Activated CD4-positive, alpha-beta T cell treated with anti-CD3 and anti-CD28 coated beads, Interleukin-2, Interleukin-6, amounts not matched to agents 100 ng/mL and 50 ng/mL, durations not matched to agents 16 hours and 8 hours (primary cell): ENCODE measurements around the gene PARP4.
A peak's percentile ranks its signal among the peaks of the same experiment; 100 is the strongest.
"Not testable (repeated sequence)": the region's sequence is repeated elsewhere in the genome, so short reads cannot be mapped to it uniquely, and the experiment has no call there.

ENCODE experiments used
- DNase-seq: peaks from one replicate; pipeline ENCODE4 v3.0.0-alpha.2; 2020

Gene PARP4

GRCh38 chr13:24505756-24506155 lies 6.8 kb downstream of the PARP4 start:
- DNase-seq: no peak

DNA sequence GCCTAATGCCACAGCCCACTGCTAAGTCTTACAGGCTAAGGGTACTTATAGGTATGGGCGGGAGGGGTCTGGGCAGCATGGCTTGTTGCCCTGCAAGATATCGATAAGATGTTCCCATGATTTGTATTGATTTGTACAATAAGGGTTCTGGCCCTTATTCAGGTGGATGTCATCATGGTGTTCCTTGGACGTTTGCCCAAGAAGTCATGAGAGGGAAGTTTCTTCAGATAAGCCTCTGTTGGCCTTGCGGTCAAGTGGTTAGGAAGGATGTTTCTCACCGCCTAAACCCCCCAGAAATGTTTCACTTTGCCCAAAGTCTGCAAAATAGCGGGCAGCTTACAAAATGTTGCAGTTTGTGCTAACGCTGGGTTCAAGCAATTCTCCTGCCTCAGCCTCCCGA lies 7.3 kb downstream of the PARP4 start:
- DNase-seq: no peak

DNA sequence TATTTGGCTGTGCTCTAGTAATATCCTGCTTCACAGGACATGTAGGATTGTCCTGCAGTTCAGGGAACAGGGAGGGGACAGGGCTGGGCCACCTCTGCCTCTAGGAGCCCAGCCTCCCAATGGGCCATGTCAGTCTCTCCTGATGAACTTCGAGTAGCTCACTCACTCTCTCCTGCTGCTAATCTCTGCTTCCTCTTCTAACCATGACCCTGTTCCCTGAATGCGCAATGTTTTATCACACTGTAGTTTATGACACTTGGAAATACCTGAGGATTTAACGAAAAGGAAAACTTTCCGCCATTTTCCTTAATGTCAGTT lies 9.2 kb downstream of the PARP4 start:
- DNase-seq: no peak

GRCh38 chr13:24502533-24503378 lies 9.8 kb downstream of the PARP4 start:
- DNase-seq: peak; percentile 16

GRCh38 chr13:24500977-24501376 lies 11.6 kb downstream of the PARP4 start:
- peak; percentile 52 for DNase-seq

DNA sequence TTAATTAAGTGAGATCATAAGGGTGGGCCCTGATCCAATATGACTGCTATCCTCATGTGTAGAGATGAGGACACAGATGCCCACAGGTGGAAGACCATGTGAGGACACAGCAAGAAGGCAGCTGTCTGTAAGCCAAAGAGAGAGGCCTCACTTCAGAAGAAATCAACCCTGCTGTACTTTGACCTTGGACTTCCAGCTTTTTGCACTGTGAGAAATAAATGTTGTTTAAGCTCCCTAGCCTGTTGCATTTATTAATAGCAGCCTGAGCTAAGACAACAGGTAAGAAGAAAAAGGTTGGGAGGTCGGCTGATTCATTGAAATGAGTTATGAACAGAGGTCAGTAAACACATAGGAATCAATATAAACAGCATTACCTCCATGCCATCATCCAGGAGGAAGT lies 14.8 kb downstream of the PARP4 start:
- DNase-seq: no peak

- DNase-seq: not testable (repeated sequence)
Measured at GRCh38 chr13:24496295-24496694, 16.3 kb downstream of the PARP4 start.

DNA sequence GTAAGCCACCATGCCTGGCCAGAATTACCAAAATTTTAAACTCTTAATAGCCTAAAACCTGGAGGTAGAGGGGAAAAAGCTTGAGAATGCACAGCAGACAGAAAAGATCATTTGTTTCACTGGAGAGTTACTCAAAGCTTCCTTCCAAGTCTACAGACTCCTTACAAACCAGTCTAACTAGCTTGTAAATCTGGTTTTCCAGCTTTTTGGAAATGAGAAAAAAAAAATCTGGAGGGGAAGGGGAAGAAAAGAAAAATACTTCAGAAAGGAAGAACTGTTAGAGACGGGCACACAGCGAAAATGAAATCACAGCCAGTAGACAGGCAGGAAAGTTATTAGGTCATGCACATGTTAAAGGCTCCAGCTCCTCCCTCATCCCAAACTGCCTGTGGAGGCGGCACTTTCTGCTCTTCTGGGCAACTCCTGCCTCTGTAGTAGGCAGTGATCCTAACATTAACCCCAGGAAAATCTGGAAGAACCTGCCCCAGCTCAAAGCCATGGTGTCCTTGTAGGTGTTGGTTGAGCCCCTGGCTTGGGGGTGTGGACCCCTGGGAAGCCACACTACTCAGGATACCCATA lies 17.3 kb downstream of the PARP4 start:
- DNase-seq: no peak

DNA sequence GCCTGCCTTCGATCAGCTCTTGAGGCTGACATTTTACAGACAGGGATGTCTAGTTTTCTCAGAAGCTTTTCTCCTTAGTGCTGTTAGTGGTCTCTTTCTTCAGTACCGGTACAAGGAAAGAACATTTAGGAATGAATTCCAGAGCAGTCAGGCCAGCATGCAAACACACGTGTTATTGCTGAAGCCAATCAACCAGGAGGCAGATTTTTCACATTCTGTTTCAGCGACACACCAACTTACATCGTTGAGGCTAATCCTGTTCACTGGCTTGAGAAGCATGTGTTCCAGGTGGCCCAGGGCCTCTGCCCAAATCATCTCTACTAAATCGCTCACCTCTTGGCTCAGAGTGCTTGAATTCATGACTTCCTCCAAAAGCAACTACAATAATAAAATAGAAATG lies 19.2 kb downstream of the PARP4 start:
- DNase-seq: no peak

DNA sequence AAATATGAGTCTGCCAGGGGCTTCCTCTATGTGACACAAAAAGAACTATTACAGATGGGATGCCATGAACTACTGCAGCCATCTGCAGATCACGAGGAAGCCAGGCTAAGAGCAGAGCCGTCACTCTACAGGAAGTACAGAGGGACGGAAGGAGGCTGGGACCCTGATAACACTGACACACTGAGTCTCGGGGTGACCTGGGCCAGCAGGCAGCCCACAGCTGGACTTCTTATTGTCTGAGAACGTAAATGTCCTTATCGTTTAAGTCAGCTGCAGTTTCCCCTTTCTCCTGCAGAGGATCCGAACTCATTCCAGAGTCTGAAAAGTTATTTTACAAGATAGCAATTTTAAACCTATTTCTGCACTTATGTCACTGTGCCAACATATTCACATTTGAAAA lies 20.7 kb downstream of the PARP4 start:
- DNase-seq: no peak

- no peak for DNase-seq
Measured at GRCh38 chr13:24489721-24490120, 22.9 kb downstream of the PARP4 start.

GRCh38 chr13:24488092-24488491 lies 24.5 kb downstream of the PARP4 start:
- DNase-seq: not testable (repeated sequence)

- DNase-seq: not testable (repeated sequence)
Measured at GRCh38 chr13:24486017-24486657, 26.4 kb downstream of the PARP4 start.

DNA sequence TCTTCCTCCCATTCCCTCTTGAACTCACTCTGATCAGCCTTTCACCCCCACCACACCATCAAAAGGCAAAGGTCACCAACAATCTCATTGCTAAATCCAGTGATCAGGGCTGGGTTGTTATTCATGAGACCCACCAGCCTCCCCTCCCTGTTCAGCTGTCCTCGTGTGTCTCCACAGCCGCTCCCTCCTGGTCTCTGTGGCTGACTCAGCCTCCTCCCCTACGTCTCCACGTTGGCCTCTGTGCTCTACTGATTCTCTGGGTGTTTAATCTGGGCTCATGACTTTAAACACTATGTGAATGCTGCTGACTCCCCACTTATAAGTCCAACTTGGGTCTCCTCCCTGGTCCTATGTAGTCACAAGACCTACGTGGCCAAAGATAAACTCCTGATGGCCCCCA lies 38.9 kb downstream of the PARP4 start:
- DNase-seq: no peak

- DNase-seq: not testable (repeated sequence)
Measured at GRCh38 chr13:24472129-24472528, 40.4 kb downstream of the PARP4 start.

GRCh38 chr13:24463078-24463477 lies 49.5 kb downstream of the PARP4 start:
- DNase-seq: no peak

- DNase-seq: no peak
Measured at GRCh38 chr13:24460256-24460655, 52.3 kb downstream of the PARP4 start.

- no peak for DNase-seq
Measured at GRCh38 chr13:24459726-24460125, 52.9 kb downstream of the PARP4 start.

GRCh38 chr13:24459234-24459633 lies 53.3 kb downstream of the PARP4 start:
- DNase-seq: peak; percentile 73

GRCh38 chr13:24458736-24459135 lies 53.8 kb downstream of the PARP4 start:
- no peak for DNase-seq

GRCh38 chr13:24456396-24456795 lies 56.2 kb downstream of the PARP4 start:
- no peak for DNase-seq

- DNase-seq: no peak
Measured at GRCh38 chr13:24454056-24454455, 58.5 kb downstream of the PARP4 start.

- no peak for DNase-seq
Measured at GRCh38 chr13:24452044-24452443, 60.5 kb downstream of the PARP4 start.

GRCh38 chr13:24450530-24450929 lies 62.0 kb downstream of the PARP4 start:
- DNase-seq: no peak
